Ectodermal cell (in vitro differentiated cells): ENCODE data around the gene SAP130.
A peak's percentile ranks its signal among the peaks of the same experiment; 100 is the strongest.

Source experiments
- H3K27ac ChIP-seq: 2 replicates; pipeline ENCODE4 v1.7.0; 2013; ENCODE audit warnings: mild to moderate bottlenecking, low read depth, low read length; ENCODE audit not compliant: insufficient read depth, poor library complexity, severe bottlenecking
- H3K27me3 ChIP-seq: 2 replicates; pipeline ENCODE4 v1.7.0; 2013; ENCODE audit warnings: mild to moderate bottlenecking, low read length; ENCODE audit not compliant: insufficient read depth, control insufficient read depth, poor library complexity, severe bottlenecking
- H3K36me3 ChIP-seq: one replicate; pipeline ENCODE4 v1.7.0; 2013; ENCODE audit warnings: low read length; ENCODE audit not compliant: control insufficient read depth, insufficient read depth
- H3K4me1 ChIP-seq: one replicate; pipeline ENCODE4 v1.7.0; 2013; ENCODE audit warnings: low read length; ENCODE audit not compliant: control insufficient read depth, insufficient read depth
- H3K4me3 ChIP-seq: 2 replicates; pipeline ENCODE4 v1.7.0; 2013; ENCODE audit warnings: low read depth, low read length, control low read depth; ENCODE audit not compliant: insufficient read depth
- H3K9me3 ChIP-seq: 2 replicates; pipeline ENCODE4 v1.7.0; 2013; ENCODE audit warnings: mild to moderate bottlenecking, low read length, moderate library complexity; ENCODE audit not compliant: control insufficient read depth
- WGBS, 2 experiments: methylation state at CpG; one replicate each; pipeline ENCODE4 v1.1.7; 2013; ENCODE audit warnings: missing lambda C conversion rate in 2 of 2; 5-methylcytosine and 5-hydroxymethylcytosine counted together

Gene SAP130

GRCh38 chr2:128043041-128043440 is 15.2 kb upstream of the SAP130 start:
- H3K4me1 ChIP-seq = no peaks in the 10 kb centered on the region
- no peak overlapping the region for H3K27ac ChIP-seq
- H3K9me3 ChIP-seq = no peaks in the 10 kb centered on the region
- WGBS, 2 experiments = 90 to 92% methylated on average over 3 of the region's 3 CpGs
- no peak overlapping the region for H3K4me3 ChIP-seq
- H3K27me3 ChIP-seq = no peaks in the 10 kb centered on the region
- no peaks in the 10 kb centered on the region for H3K36me3 ChIP-seq

- no peaks in the 10 kb centered on the region for H3K27me3 ChIP-seq
- no peak overlapping the region for H3K4me3 ChIP-seq
- no peaks in the 10 kb centered on the region for H3K4me1 ChIP-seq
- H3K27ac ChIP-seq = no peak overlapping the region
- no peaks in the 10 kb centered on the region for H3K9me3 ChIP-seq
- WGBS, 2 experiments = 85 to 93% methylated on average over 3 of the region's 3 CpGs
- no peaks in the 10 kb centered on the region for H3K36me3 ChIP-seq
These were observed 13.7 kb upstream of the SAP130 start for GRCh38 chr2:128041561-128041960.

GRCh38 chr2:128040166-128040771 is 12.4 kb upstream of the SAP130 start:
- H3K4me3 ChIP-seq = no peak overlapping the region
- H3K27me3 ChIP-seq = no peaks in the 10 kb centered on the region
- no peaks in the 10 kb centered on the region for H3K4me1 ChIP-seq
- no peaks in the 10 kb centered on the region for H3K9me3 ChIP-seq
- H3K27ac ChIP-seq = no peak overlapping the region
- WGBS, 2 experiments = 89 to 91% methylated on average over 8 of the region's 8 CpGs
- no peaks in the 10 kb centered on the region for H3K36me3 ChIP-seq

GRCh38 chr2:128039535-128039934 is 11.7 kb upstream of the SAP130 start:
- no peak overlapping the region for H3K4me3 ChIP-seq
- H3K4me1 ChIP-seq = no peaks in the 10 kb centered on the region
- no peaks in the 10 kb centered on the region for H3K27me3 ChIP-seq
- H3K27ac ChIP-seq = no peak overlapping the region
- 90 to 93% methylated on average over 9 of the region's 9 CpGs for WGBS, 2 experiments
- H3K9me3 ChIP-seq = no peaks in the 10 kb centered on the region
- no peaks in the 10 kb centered on the region for H3K36me3 ChIP-seq

GRCh38 chr2:128038411-128038810 is 10.6 kb upstream of the SAP130 start:
- no peaks in the 10 kb centered on the region for H3K36me3 ChIP-seq
- H3K9me3 ChIP-seq = no peaks in the 10 kb centered on the region
- no peaks in the 10 kb centered on the region for H3K4me1 ChIP-seq
- H3K4me3 ChIP-seq = no peak overlapping the region
- H3K27me3 ChIP-seq = no peaks in the 10 kb centered on the region
- 84 to 91% methylated on average over 3 of the region's 3 CpGs for whole genome bisulfite sequencing, 2 experiments
- no peak overlapping the region for H3K27ac ChIP-seq

- 90 to 91% methylated on average over 5 of the region's 5 CpGs for WGBS, 2 experiments
- H3K4me3 ChIP-seq = no peak overlapping the region
- no peak overlapping the region for H3K27ac ChIP-seq
- H3K4me1 ChIP-seq = no peaks in the 10 kb centered on the region
- peaks cover 2% of the 10 kb centered on the region for H3K9me3 ChIP-seq
- H3K27me3 ChIP-seq = no peaks in the 10 kb centered on the region
- no peaks in the 10 kb centered on the region for H3K36me3 ChIP-seq
These were observed 9.8 kb upstream of the SAP130 start for GRCh38 chr2:128037649-128038048.

GRCh38 chr2:128036748-128037607 is 9.1 kb upstream of the SAP130 start:
- Histone ChIP-seq H3K27ac (no peak overlapping the region), H3K4me3 (no peak overlapping the region), H3K4me1 (no peaks in the 10 kb centered on the region), H3K9me3 (peaks cover 2% of the 10 kb centered on the region), H3K36me3 (no peaks in the 10 kb centered on the region), H3K27me3 (no peaks in the 10 kb centered on the region)
- 87 to 89% methylated on average over 10 of the region's 10 CpGs for WGBS, 2 experiments

- 67 to 74% methylated on average over 4 of the region's 4 CpGs for WGBS, 2 experiments
- Histone ChIP-seq H3K36me3 (no peaks in the 10 kb centered on the region), H3K4me3 (no peak overlapping the region), H3K4me1 (no peaks in the 10 kb centered on the region), H3K9me3 (peaks cover 2% of the 10 kb centered on the region), H3K27ac (no peak overlapping the region), H3K27me3 (peaks cover 18% of the 10 kb centered on the region)
These were observed 4.2 kb upstream of the SAP130 start for GRCh38 chr2:128032092-128032491.

GRCh38 chr2:128028668-128029054 is 802 bp upstream of the SAP130 start:
- Histone ChIP-seq H3K9me3 (peaks cover 2% of the 10 kb centered on the region), H3K27ac (no peak overlapping the region), H3K36me3 (no peaks in the 10 kb centered on the region), H3K27me3 (peaks cover 18% of the 10 kb centered on the region), H3K4me1 (peaks cover 5% of the 10 kb centered on the region), H3K4me3 (peak overlapping the region; percentile 88)
- WGBS, 2 experiments = 3 to 6% methylated on average over 1 of the region's 1 CpG

GRCh38 chr2:128027278-128027800 is 520 bp downstream of the SAP130 start:
- no peaks in the 10 kb centered on the region for H3K36me3 ChIP-seq
- H3K9me3 ChIP-seq = no peaks in the 10 kb centered on the region
- H3K27ac ChIP-seq = peak overlapping the region; percentile 79
- H3K4me3 ChIP-seq = peak overlapping the region; percentile 88
- H3K27me3 ChIP-seq = peaks cover 18% of the 10 kb centered on the region
- 0% methylated on average over 51 of the region's 51 CpGs for WGBS, 2 experiments
- peaks cover 5% of the 10 kb centered on the region for H3K4me1 ChIP-seq
